GM18868 (cell line): ENCODE measurements around the gene PPA1.
"Not testable (repeated sequence)": the region's sequence is repeated elsewhere in the genome, so short reads cannot be mapped to it uniquely, and the experiment has no call there.

Experiments
- ATAC-seq: cut with Tn5 transposase; IDR thresholded peaks from one replicate; pipeline ENCODE4 v1.9.1; 2021; ENCODE audit warnings: mild to moderate bottlenecking, moderate library complexity; ENCODE audit not compliant: unreplicated experiment

The PPA1 gene

DNA sequence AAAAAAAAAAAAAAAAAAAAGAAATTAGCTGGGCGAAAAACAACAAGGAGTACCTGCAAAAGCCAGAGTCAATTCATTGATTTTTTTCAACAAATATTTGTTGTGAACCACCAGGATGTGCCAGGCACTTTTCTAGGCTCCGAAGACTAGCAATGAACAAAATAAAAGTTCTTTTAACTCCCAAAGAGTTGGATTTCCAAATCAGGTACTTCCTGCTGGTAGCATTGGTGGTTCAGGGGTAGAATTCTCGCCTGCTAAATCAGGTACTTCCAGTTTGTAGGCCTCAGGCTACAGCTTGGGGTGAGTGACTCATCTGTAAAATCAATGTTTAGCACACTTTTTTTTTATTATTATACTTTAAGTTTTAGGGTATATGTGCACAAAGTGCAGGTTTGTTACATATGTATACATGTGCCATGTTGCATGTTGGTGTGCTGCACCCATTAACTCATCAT is 10.9 kb downstream of the PPA1 start:
- ATAC-seq: no peak

- ATAC-seq: no peak
These were observed 12.2 kb downstream of the PPA1 start for GRCh38 chr10:70221030-70221429.

DNA sequence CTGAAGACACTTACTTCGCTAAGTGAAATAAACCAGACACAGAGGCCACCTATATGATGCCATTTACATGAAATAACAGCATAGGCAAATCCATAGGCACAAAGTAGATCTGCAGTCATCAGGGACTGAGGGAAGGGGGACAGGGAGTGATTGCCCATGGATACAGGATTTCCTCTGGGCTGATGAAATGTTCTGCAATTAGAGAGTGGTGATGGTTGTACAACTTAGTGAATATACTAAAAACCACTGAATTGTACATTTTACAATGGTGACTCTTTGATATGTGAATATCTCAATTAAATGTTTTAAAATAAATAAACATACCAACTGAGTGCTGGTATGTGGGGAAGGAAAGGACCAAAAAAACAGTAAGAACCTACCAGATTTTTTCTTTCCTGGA is 20.4 kb downstream of the PPA1 start:
- no peak for ATAC-seq

DNA sequence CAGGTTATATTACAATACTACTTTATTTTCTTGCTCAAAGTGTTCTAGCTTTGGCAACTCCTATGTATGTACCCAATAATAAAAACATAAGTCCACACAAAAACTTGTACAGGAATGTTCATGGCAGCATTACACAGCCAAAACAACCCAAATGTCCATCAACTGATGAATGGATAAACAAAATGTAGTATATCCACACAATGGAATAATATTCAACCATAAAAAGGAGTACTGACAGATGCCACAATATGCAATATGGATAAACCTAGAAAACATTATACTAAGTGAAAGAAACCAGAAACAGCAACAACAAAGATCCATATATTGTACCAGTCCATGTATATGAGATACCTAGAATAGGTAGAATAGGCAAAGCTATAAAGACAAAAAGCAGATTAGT is 21.0 kb downstream of the PPA1 start:
- no peak for ATAC-seq

GRCh38 chr10:70206762-70207161 is 26.5 kb downstream of the PPA1 start:
- no peak for ATAC-seq

DNA sequence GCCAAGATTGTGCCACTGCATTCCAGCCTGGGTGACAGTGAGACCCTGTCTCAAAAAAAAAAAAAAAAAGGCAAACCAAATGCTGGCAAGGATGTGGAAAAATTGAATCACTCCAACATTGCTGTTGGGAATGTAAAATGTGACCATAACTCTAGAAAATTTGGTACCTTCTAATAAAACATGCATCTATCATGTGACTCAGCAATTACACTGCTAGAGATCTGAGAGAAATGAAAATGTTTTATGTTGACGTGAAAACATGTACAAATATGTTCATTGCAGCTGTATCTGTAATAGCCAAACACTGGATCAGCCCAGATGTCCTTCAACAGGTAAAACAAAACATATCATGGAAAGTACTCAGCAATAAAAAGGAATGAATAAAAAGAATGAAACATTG is 32.1 kb downstream of the PPA1 start:
- no peak for ATAC-seq

DNA sequence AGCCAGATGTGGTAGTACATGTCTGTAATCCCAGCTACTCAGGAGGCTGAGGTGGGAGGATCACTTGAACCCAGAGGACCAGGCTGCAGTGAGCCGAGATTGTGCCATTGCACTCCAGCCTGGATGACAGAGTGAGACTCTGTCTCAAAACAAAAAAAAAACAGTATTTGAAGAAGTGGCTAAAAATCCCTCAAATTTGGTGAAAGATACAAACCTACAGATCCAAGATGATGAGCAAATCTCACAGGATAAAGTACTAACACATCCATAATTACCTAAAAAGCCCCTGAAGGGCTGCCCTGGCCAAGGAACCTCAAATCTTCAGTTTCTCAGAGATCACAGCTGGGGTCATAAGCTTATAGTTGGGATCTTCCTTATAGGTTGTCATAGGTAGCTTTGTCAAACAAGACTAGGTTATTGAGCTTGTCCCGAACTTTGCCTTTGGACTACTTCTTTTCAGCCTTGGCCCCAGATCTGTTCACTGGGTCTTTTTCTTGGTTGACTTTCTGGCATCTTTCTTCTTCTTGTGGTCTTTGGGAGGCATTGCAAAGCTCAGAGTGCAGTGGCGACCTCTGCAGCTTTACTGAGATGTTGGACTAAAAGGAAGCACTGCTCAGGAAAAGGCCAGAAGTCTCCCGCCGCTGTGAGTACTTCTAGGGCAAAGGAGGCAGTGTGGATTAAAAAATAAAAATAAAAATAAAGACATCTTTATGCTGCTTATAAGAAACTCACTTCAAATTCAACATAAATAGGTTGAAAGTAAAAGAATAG is 34.3 kb downstream of the PPA1 start:
- ATAC-seq: no peak

GRCh38 chr10:70197235-70197945 is 35.8 kb downstream of the PPA1 start:
- no peak for ATAC-seq

DNA sequence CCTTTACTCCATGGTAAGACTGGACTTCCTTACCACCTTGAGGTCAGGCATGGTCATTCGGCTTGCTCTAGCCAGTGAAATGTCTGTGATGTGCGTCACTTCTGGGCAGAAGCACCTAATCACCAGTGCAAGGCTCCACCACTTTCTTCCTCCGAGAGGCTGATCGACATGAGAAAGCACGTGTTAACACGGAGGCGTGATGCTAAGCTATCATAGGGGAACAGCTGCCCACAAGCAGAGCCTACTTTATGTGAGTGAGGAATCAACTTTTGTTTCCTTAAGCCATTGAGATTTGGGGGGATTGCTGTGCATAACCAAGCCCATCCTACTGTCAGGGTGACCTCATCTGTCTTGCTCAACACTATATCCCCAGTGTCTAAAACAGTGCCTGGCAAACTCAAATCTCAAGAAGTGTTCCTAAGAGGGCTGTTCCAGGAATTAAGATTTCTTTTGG is 39.8 kb downstream of the PPA1 start:
- ATAC-seq: no peak

DNA sequence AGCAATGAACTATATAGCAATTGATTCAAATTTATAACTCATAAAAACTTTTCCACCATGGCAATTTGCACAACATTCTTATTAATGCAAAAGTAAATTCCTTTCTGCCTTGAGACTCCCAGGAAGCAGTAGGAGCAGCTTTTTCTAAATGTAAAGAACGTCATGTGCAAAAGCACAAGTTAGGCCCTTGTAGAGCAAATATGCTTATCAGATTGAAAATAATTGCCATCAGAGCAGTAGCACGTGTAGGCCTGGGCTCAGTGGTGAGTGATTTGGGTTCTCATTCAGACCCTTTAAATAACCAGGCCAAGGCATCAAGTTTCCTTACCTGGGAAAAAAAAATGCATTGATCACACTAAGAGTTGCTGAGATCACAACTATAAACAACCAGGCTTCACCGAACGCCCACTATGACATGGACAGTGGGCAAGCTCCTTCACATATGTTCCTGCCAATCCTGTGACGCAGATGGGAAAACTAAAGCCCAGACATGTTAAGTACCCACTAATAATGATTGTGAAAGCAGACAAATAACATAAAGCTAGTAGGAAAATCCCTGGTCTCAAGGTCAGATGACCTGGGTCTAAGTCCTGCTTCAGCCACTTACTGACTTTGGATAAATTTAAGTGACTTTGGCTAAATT is 40.8 kb downstream of the PPA1 start:
- ATAC-seq: no peak

DNA sequence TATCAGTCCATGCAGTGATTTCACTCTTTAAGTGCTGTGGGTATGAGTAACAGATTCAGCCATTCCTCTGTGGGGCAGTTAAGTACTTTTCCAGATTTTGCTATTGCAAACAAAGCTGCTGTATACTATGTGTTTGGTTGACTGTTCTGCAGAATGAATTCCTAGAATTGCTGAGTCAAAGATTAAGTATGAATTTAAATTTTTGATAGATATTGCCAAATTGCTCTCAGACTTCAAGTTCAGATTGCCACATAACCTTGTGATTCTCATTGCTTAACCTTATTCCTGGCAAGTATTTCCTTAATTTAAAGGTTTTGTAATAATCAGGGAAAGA is 41.3 kb downstream of the PPA1 start:
- ATAC-seq: no peak

GRCh38 chr10:70191161-70191971 is 41.9 kb downstream of the PPA1 start:
- no peak for ATAC-seq

DNA sequence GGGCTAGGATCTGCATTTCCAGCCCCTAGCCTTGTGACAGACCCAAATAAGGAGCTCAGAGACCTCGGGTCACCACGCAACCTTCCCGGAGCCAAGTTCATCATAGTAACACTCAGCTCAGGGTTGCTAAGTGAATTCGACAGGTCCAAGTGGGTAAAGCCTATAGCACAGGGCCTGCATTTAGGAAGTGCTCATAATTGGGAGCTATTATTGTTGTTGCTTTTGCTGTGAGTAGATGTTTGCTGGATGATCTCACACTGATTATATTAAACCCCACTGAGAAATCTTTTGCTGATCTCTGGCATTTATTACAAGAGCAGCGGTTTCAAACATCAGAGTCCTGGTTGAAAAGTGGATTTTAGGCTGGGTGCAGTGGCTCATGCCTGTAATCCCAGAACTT is 42.6 kb downstream of the PPA1 start:
- no peak for ATAC-seq

- no peak for ATAC-seq
These were observed 43.1 kb downstream of the PPA1 start for GRCh38 chr10:70190102-70190501.

- no peak for ATAC-seq
These were observed 44.5 kb downstream of the PPA1 start for GRCh38 chr10:70188768-70189167.

GRCh38 chr10:70186571-70186970 is 46.7 kb downstream of the PPA1 start:
- no peak for ATAC-seq

DNA sequence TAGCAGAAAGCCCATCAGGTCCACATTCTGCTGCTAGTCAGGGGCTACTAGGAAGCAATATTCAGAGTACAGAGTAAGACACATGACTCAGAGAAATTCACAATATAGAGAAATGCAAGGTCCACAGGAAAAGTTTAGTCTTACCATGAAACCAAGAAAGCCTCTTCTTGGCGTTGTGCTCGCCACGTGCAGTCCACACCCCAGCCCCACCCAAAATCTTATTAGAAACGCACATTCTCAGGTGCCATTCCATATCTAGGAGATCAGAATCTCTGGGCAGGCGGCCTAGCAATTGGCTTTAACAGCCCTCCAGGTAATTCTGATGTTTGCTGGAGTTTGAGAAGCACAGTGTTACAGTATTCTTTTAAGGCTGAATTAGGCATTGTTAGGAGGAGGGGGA is 47.1 kb downstream of the PPA1 start:
- no peak for ATAC-seq

GRCh38 chr10:70183304-70183703 is 49.9 kb downstream of the PPA1 start:
- ATAC-seq: no peak

DNA sequence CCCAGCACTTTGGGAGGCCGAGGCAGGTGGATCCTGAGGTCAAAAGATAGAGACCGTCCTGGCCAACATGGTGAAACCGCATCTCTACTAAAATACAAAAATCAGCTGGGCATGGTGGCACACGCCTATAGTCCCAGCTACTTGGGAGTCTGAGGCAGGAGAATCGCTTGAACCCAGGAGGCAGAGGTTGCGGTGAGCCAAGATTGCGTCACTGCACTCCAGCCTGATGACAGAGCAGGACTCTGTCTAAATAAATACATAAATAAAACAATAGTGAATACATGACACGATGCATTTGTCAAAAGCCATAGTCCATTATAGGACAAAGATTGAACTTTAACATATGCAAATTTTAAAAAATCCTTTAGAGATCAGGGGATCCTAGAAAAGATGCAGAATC is 54.0 kb downstream of the PPA1 start:
- ATAC-seq: not testable (repeated sequence)

GRCh38 chr10:70178139-70178725 is 55.0 kb downstream of the PPA1 start:
- no peak for ATAC-seq

GRCh38 chr10:70176441-70176840 is 56.8 kb downstream of the PPA1 start:
- ATAC-seq: no peak
